Esophagus muscularis mucosa (tissue), 4 donors: ENCODE data around the gene DES. TPM values are rescaled to one million over a fixed set of nuclear protein-coding genes. Genes with fewer than 3 reads are reported as not detected.

Source experiments
- DNase-seq: peaks from one replicate; pipeline ENCODE4 v3.0.0-alpha.2; 2017; ENCODE audit errors: extremely low spot score
- H3K27ac ChIP-seq, 4 donors: fragments of 200-600 bp; sonication (generic); replicated peaks in 1 of 4; 1 replicate in 3 of 4; 2 replicates in 1 of 4; pipeline ENCODE4 v1.5.1; 2016 to 2019; ENCODE audit warnings: mild to moderate bottlenecking in 1 of 4
- H3K27me3 ChIP-seq, 4 donors: fragments of 200-600 bp; sonication (generic); one replicate each; pipeline versions ENCODE4 v1.5.1 to v1.6.0; 2016 to 2019
- H3K36me3 ChIP-seq, 4 donors: fragments of 200-600 bp; sonication (generic); one replicate each; pipeline ENCODE4 v1.5.1; 2016 to 2019
- H3K4me1 ChIP-seq, 4 donors: fragments of 200-600 bp; sonication (generic); one replicate each; pipeline ENCODE4 v1.5.1; 2016 to 2019
- H3K4me3 ChIP-seq, 4 donors: fragments of 200-600 bp; sonication (generic); 1 replicate in 2 of 4; 2 replicates in 2 of 4; pipeline ENCODE4 v1.5.1; 2016 to 2019; ENCODE audit warnings: mild to moderate bottlenecking in 4 of 4, moderate library complexity in 1 of 4
- H3K9me3 ChIP-seq, 4 donors: fragments of 200-600 bp; sonication (generic); 1 replicate in 3 of 4; 2 replicates in 1 of 4; pipeline ENCODE4 v1.5.1; 2016 to 2019
- CTCF ChIP-seq, 3 experiments: fragments of 200-600 bp in 2 of 3; fragments of 450-650 bp in 1 of 3; sonication (generic) in 2 of 3; IDR thresholded peaks; one replicate each; pipeline ENCODE4 v1.5.1; 2017 to 2019; ENCODE audit warnings: antibody characterized with exemption in 3 of 3, mild to moderate bottlenecking in 2 of 3, moderate library complexity in 1 of 3
- EP300 ChIP-seq: sonication (generic); formaldehyde crosslinking; IDR thresholded peaks from one replicate; pipeline ENCODE4 v1.6.1; 2017; ENCODE audit warnings: antibody characterized with exemption
- POLR2A ChIP-seq: fragments of 450-650 bp; IDR thresholded peaks from one replicate; pipeline ENCODE4 v1.6.1; 2017; ENCODE audit warnings: antibody characterized with exemption, moderate library complexity, mild to moderate bottlenecking, low read depth
- POLR2AphosphoS5 ChIP-seq, 2 donors: sonication (generic); formaldehyde crosslinking; IDR thresholded peaks; one replicate each; pipeline ENCODE4 v1.6.1; 2017; ENCODE audit warnings: antibody characterized with exemption in 2 of 2
- WGBS: methylation state at CpG from one replicate; pipeline ENCODE4 v1.1.5; 2018; 5-methylcytosine and 5-hydroxymethylcytosine counted together
- intact Hi-C: fragments of 100-400 bp; cut with DNase I; formaldehyde crosslinking; loops from one replicate; pipeline ENCODE4 v1.15.1; 2023
- total RNA-seq, 4 donors: library from RNA; depleted of rRNA; stranded (reverse); fragments of >200 nt; gene quantifications; one replicate each; pipeline versions ENCODE4 v1.1.0 to v1.2.1, GENCODE V29; 2016

Gene DES
- total RNA-seq, 4 donors from 2014 or later: 19,781 to 23,770 (median 22,752) TPM

DNA sequence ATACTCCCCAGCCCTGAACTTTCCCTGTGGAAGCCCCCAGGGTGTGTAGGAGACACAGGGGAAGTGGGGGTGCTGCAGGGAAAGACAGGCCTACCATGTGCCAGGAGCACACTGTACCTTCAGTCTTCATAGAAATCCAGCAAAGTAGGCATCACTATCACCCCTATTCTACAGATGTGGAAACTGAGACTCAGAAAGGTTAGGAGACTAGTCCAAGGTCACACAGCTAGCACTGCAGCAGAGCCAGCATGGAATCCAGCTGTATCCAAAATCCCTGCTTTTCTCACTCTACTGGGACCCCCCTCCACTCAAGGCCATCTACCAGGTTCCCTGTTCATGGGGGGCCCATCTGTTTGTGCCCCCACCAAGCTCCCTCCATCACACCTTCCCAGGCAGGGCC lies 37.3 kb upstream of the DES start:
- peaks cover 50 to 100% (median 63%) of the 10 kb centered on the region in 4 donors for H3K36me3 ChIP-seq
- peaks cover 10 to 19% (median 11%) of the 10 kb centered on the region in 4 donors for H3K4me1 ChIP-seq

GRCh38 chr2:219381448-219381847 lies 36.7 kb upstream of the DES start:
- no peak for TF ChIP-seq POLR2AphosphoS5 (IDR thresholded peaks at IDR 0.05)
- no peak for TF ChIP-seq EP300
- TF ChIP-seq POLR2A: no peak
- TF ChIP-seq CTCF (IDR thresholded peaks at IDR 0.05): no peak
- peaks cover 53 to 100% (median 66%) of the 10 kb centered on the region in 4 donors for H3K36me3 ChIP-seq
- no peak overlapping the region for H3K4me3 ChIP-seq
- 92% methylated on average over 9 of the region's 9 CpGs for WGBS
- DNase-seq: no peak
- H3K27me3 ChIP-seq: no peaks in the 10 kb centered on the region
- no peaks in the 10 kb centered on the region for H3K9me3 ChIP-seq
- intact Hi-C loops: loop anchor here (5.0 to 10.0 kb wide), 2 partner anchors 84 to 207 kb away; partner anchors contain the start of genes CNPPD1, RETREG2 and SLC23A3
- peaks cover 16 to 25% (median 16%) of the 10 kb centered on the region in 4 donors for H3K4me1 ChIP-seq
- no peak overlapping the region for H3K27ac ChIP-seq

More for the DNA sequence above, 37.3 kb upstream of the DES start:
- no peak for DNase-seq
- intact Hi-C loops: loop anchor here (5.0 to 10.0 kb wide), 2 partner anchors 84 to 206 kb away; partner anchors contain the start of genes CNPPD1, RETREG2 and SLC23A3
- Histone ChIP-seq H3K9me3 (no peaks in the 10 kb centered on the region), H3K4me3 (no peak overlapping the region), H3K27ac (no peak overlapping the region), H3K27me3 (no peaks in the 10 kb centered on the region)
- no peak for TF ChIP-seq CTCF (IDR thresholded peaks at IDR 0.05)
- no peak for TF ChIP-seq POLR2AphosphoS5 (IDR thresholded peaks at IDR 0.05)
- no peak for TF ChIP-seq POLR2A
- TF ChIP-seq EP300: no peak

DNA sequence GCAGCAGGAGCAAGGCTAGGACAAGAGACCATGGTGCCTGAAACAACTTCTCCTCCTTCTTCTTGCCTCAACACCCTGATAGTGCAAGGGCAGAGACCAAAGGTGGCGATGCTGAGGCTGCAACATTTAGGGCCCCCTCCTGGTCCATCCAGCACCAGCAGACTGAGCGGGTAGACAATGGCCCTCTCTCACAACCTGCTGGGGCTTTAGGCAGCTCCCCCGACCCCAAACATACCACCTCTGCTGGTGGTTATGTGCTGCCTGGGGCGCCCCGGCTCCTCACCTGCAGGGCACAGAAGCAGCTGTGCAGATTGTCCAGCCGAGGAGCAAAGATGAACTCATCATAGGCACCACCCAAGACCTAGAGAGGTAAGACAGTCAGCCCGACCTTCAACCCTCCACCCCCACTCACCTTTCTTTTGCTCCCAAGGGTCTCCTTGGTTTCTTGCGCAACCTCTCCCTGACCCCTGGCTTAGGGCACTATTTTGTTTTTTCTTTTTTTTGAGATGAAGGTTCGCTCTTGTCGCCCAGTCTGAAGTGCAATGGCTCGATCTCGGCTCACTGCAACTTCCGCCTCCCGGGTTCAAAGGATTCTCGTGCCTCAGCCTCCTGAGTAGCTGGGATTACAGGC lies 34.0 kb upstream of the DES start:
- Histone ChIP-seq H3K27me3 (no peaks in the 10 kb centered on the region), H3K9me3 (no peaks in the 10 kb centered on the region), H3K27ac (no peak overlapping the region), H3K4me1 (peaks cover 26 to 38% (median 29%) of the 10 kb centered on the region in 4 donors), H3K4me3 (no peak overlapping the region), H3K36me3 (peaks cover 49 to 74% (median 62%) of the 10 kb centered on the region in 4 donors)
- 91% methylated on average over 14 of the region's 15 CpGs for WGBS
- no peak for DNase-seq
- intact Hi-C loops: loop anchor here (5.0 to 10.0 kb wide), 2 partner anchors 87 to 209 kb away; partner anchors contain the start of genes CNPPD1, RETREG2 and SLC23A3
- TF ChIP-seq POLR2AphosphoS5 (IDR thresholded peaks at IDR 0.05) (no peak), POLR2A (no peak), EP300 (no peak), CTCF (IDR thresholded peaks at IDR 0.05) (no peak)

GRCh38 chr2:219384859-219385258 lies 33.3 kb upstream of the DES start:
- H3K27ac ChIP-seq: peak overlapping the region in 3 of 4 donors; percentile 19 to 60 (median 31)
- WGBS: 33% methylated on average over 2 of the region's 2 CpGs
- no peak for TF ChIP-seq EP300
- TF ChIP-seq POLR2A: no peak
- TF ChIP-seq POLR2AphosphoS5 (IDR thresholded peaks at IDR 0.05): peak in 1 of 2 donors; percentile 52
- TF ChIP-seq CTCF (IDR thresholded peaks at IDR 0.05): no peak
- peaks cover 49 to 68% (median 62%) of the 10 kb centered on the region in 4 donors for H3K36me3 ChIP-seq
- peaks cover 26 to 38% (median 30%) of the 10 kb centered on the region in 4 donors for H3K4me1 ChIP-seq
- intact Hi-C loops: loop anchor here (5.0 to 10.0 kb wide), 2 partner anchors 88 to 210 kb away; partner anchors contain the start of genes CNPPD1, RETREG2 and SLC23A3
- no peaks in the 10 kb centered on the region for H3K9me3 ChIP-seq
- no peak for DNase-seq
- no peaks in the 10 kb centered on the region for H3K27me3 ChIP-seq
- H3K4me3 ChIP-seq: no peak overlapping the region
